GM23338 (cell line): Measurements from ENCODE around the gene CABLES1.

Experiments
- CREB1 ChIP-seq: fragments of 250-450 bp; sonication (Bioruptor Pico); IDR thresholded peaks from 2 replicates; pipeline ENCODE4 v1.5.0; 2020; ENCODE audit warnings: low read depth, mild to moderate bottlenecking, moderate library complexity
- CTCF ChIP-seq, 2 experiments: fragments of 200-600 bp in 1 of 2; sonication (generic) in 1 of 2; conservative IDR thresholded peaks; 2 replicates each; pipeline versions ENCODE4 v1.5.1 to v1.6.1; 2016 to 2017; ENCODE audit warnings: antibody characterized with exemption in 2 of 2, low read depth in 2 of 2, mild to moderate bottlenecking in 2 of 2, moderate library complexity in 1 of 2
- ETS1 ChIP-seq: IDR thresholded peaks from 2 replicates; pipeline ENCODE4 v1.6.1; 2016; ENCODE audit warnings: antibody characterized with exemption
- EZH2 ChIP-seq: fragments of 200-600 bp; sonication (generic); IDR thresholded peaks from one replicate; pipeline ENCODE4 v1.8.0; 2017; ENCODE audit warnings: antibody characterized with exemption, mild to moderate bottlenecking, low read depth; ENCODE audit not compliant: unreplicated experiment
- EZH2phosphoT487 ChIP-seq: fragments of 200-600 bp; sonication (generic); IDR thresholded peaks from one replicate; pipeline ENCODE4 v1.8.1; 2018; ENCODE audit warnings: antibody characterized with exemption; ENCODE audit not compliant: unreplicated experiment
- JUNB ChIP-seq: IDR thresholded peaks from one replicate; pipeline ENCODE4 v1.6.1; 2016; ENCODE audit warnings: antibody characterized with exemption; ENCODE audit not compliant: unreplicated experiment
- NANOG ChIP-seq: IDR thresholded peaks from 2 replicates; pipeline ENCODE4 v1.6.1; 2016; ENCODE audit warnings: antibody characterized with exemption, borderline replicate concordance
- POLR2AphosphoS5 ChIP-seq: IDR thresholded peaks from 2 replicates; pipeline ENCODE4 v1.6.1; 2016; ENCODE audit warnings: antibody characterized with exemption, low read depth
- REST ChIP-seq: IDR thresholded peaks from one replicate; pipeline ENCODE4 v1.6.1; 2018; ENCODE audit warnings: antibody characterized with exemption; ENCODE audit not compliant: unreplicated experiment
- STAT1 ChIP-seq: IDR thresholded peaks from one replicate; pipeline ENCODE4 v1.6.1; 2016; ENCODE audit warnings: antibody characterized with exemption; ENCODE audit not compliant: unreplicated experiment
- ZNF114 ChIP-seq: fragments of 250-450 bp; sonication (Bioruptor Pico); IDR thresholded peaks from 2 replicates; pipeline ENCODE4 v1.5.0; 2020; ENCODE audit warnings: mild to moderate bottlenecking, moderate library complexity

- TF ChIP-seq CTCF (conservative IDR thresholded peaks at IDR 0.05; ENCODE audit: low read depth in 2 of 2) (no peak), EZH2 (no peak), ETS1 (no peak), JUNB (no peak), CREB1 (no peak), POLR2AphosphoS5 (no peak), EZH2phosphoT487 (no peak), NANOG (no peak), REST (no peak), ZNF114 (CRISPR knock-in tag) (no peak), STAT1 (no peak)
These were observed 22.8 kb downstream of the CABLES1 start for GRCh38 chr18:23158058-23158457.
